Tibial nerve (tissue), 3 donors: ENCODE results near the gene CARHSP1.

Source experiments
- CTCF ChIP-seq, 5 experiments: fragments of 200-600 bp in 3 of 5; fragments of 450-650 bp in 2 of 5; sonication (generic) in 3 of 5; IDR thresholded peaks; one replicate each; pipeline ENCODE4 v1.5.1; 2016 to 2019; ENCODE audit warnings: antibody characterized with exemption in 5 of 5, mild to moderate bottlenecking in 3 of 5, moderate library complexity in 2 of 5
- POLR2A ChIP-seq, 2 donors: fragments of 450-650 bp; IDR thresholded peaks; one replicate each; pipeline ENCODE4 v1.6.1; 2017; ENCODE audit warnings: antibody characterized with exemption in 2 of 2, mild to moderate bottlenecking in 2 of 2, moderate library complexity in 2 of 2

DNA sequence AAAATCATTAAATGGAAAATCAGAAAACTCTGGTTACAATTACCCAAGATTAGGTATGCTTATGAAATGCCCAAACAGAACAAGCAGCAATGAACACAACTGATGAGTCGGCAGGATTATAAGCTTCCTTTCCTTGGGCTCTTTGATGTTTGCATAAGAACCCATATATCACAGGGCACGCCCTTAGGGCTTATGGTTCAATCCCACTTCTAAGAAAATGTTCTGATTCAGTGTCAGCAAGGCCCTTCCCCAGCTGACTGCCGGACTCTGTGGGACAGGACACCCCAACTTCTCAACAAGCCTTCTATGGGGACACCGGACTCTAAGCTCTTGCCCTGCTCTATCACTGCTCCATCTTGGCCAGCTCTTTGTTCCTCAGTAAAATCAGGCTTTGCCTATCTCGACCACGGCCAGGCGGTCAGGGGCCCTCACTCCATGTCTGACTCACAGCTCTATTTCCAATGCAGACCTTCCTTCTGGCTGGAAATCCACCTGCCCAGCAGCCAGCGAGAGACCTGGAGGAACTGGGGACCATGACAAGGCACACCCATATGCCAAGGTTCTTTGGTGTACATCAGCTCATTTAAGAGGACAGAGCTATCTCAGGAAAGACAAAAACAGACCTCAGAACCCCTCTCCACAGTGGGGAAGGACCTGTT is 40.1 kb upstream of the CARHSP1 start:
- no peak for TF ChIP-seq CTCF (IDR thresholded peaks at IDR 0.05)
- TF ChIP-seq POLR2A (IDR thresholded peaks at IDR 0.05): no peak
